Omental fat pad (tissue), 4 donors: ENCODE measurements around the gene RCN2. TPM values are rescaled to one million over a fixed set of nuclear protein-coding genes. Genes with fewer than 3 reads are reported as not detected.
A peak's percentile ranks its signal among the peaks of the same experiment; 100 is the strongest.

Source experiments
- ATAC-seq: fragments of 150-250 bp; one replicate; pipeline ENCODE4 v1.9.1; 2016; ENCODE audit warnings: mild to moderate bottlenecking, moderate library complexity; ENCODE audit not compliant: low FRiP score
- DNase-seq: peaks from one replicate; pipeline ENCODE4 v3.0.0-alpha.2; 2019; ENCODE audit warnings: low spot score
- small RNA-seq: library from RNA; depleted of rRNA; stranded (forward); fragments of <200 nt; gene quantifications from one replicate; pipeline ENCODE3, GENCODE V24; 2016
- total RNA-seq, 4 donors: library from RNA; depleted of rRNA; stranded (reverse); fragments of >200 nt; gene quantifications; one replicate each; pipeline ENCODE4 v1.1.0, GENCODE V29; 2016
- TF ChIP-seq, protein P1 (sequence below), 3 donors: fragments of 450-650 bp; IDR thresholded peaks; one replicate each; pipeline ENCODE4 v1.5.1; 2016 to 2017; ENCODE audit warnings: antibody characterized with exemption in 3 of 3, mild to moderate bottlenecking in 3 of 3, moderate library complexity in 2 of 3

RCN2 gene
- total RNA-seq, 4 donors from 2014 or later: 26.0 to 43.0 (median 33.0) TPM

- ATAC-seq (no peak), DNase-seq (no peak)
- TF ChIP-seq, protein P1, sequence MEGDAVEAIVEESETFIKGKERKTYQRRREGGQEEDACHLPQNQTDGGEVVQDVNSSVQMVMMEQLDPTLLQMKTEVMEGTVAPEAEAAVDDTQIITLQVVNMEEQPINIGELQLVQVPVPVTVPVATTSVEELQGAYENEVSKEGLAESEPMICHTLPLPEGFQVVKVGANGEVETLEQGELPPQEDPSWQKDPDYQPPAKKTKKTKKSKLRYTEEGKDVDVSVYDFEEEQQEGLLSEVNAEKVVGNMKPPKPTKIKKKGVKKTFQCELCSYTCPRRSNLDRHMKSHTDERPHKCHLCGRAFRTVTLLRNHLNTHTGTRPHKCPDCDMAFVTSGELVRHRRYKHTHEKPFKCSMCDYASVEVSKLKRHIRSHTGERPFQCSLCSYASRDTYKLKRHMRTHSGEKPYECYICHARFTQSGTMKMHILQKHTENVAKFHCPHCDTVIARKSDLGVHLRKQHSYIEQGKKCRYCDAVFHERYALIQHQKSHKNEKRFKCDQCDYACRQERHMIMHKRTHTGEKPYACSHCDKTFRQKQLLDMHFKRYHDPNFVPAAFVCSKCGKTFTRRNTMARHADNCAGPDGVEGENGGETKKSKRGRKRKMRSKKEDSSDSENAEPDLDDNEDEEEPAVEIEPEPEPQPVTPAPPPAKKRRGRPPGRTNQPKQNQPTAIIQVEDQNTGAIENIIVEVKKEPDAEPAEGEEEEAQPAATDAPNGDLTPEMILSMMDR (IDR thresholded peaks at IDR 0.05): no peak
Measured at GRCh38 chr15:77002436-77002835, 70.9 kb downstream of the RCN2 start.

DNA sequence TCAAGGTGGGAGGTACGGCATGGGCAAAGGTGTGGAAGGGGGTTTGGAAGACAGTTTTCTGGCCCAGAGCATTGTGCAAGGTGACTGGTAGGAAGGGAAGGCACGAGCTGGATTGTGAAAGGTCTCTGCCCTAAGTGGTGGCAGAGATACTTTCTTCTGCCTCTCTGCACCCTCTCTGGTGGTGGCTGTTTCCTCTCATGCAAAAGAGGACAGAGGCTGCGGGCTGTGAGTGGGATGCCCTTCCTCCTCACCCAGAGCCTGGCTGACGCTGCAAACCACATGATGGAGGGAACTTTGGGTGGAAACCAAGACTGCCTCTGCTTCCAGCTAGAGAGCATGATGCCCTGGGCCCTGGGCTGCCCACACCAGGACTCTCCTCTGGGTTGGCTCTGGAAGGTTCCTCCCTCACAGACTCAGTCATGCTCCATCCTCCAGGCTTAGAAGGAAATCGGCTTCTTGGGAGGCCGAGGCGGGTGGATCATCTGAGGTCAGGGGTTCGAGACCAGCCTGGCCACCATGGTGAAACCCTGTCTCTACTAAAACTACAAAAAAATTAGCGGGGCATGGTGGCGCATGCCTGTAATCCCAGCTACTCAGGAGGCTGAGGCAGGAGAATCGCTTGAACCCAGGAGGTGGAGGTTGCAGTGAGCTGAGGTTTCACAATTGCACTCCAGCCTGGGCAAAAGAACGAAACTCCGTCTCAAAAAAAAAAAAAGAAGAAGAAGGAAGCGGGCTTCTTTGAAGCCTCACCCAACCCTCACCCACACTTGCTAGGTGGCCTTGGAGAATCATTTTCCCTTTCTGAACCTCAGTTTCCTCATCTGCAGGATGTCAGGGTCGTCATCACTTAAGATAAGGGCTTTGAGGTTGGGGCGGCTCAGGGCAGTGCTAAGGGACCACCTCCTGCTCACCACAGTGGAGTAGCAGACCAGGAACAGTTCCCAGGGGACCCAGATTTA lies 71.7 kb downstream of the RCN2 start:
- DNase-seq: no peak
- TF ChIP-seq, protein P1 (IDR thresholded peaks at IDR 0.05): no peak
- peak; percentile 53 for ATAC-seq

Small RNAs within 50 kb of the gene (small RNA-seq; reads per million reads assigned to genes)
- not detected for gene RN7SL278P

Other genes with a start within 250 kb of the RCN2 start
- gene SCAPER, start 26.4 kb upstream of the RCN2 start, total RNA-seq: 10 to 100 TPM; 11.2 to 33.4 (median 22.6) TPM
- gene PSTPIP1, start 63.4 kb downstream of the RCN2 start, total RNA-seq: 10 to 100 TPM in 3 of 4 donors, 1 to 10 TPM in 1; 6.3 to 38.5 (median 15.1) TPM
- 1,000 to 10,000 TPM in 2 of 4 donors, 100 to 1,000 TPM in 2; 218 to 1,125 (median 697) TPM for gene TSPAN3, start 139.4 kb downstream of the RCN2 start, total RNA-seq